HFFc6 (cell line): ENCODE results near the gene AOC3. TPM values are rescaled to one million over a fixed set of nuclear protein-coding genes. Genes with fewer than 3 reads are reported as not detected.

ENCODE experiments used
- DNase-seq: peaks from one replicate; pipeline ENCODE4 v3.0.0-alpha.2; 2018
- H3K27ac Mint-ChIP-seq: 2 replicates; pipeline ENCODE4 v1.8.0; 2020; ENCODE audit warnings: mild to moderate bottlenecking, mixed read lengths
- H3K27me3 Mint-ChIP-seq: 2 replicates; pipeline ENCODE4 v1.8.0; 2021; ENCODE audit warnings: mild to moderate bottlenecking, moderate library complexity, mixed read lengths; ENCODE audit not compliant: insufficient read depth
- H3K36me3 Mint-ChIP-seq: 2 replicates; pipeline ENCODE4 v1.8.0; 2021; ENCODE audit warnings: low read depth, mixed read lengths
- H3K4me1 Mint-ChIP-seq: 2 replicates; pipeline ENCODE4 v1.8.0; 2020; ENCODE audit warnings: low read depth, mixed read lengths
- H3K4me3 Mint-ChIP-seq: 2 replicates; pipeline ENCODE4 v1.8.0; 2020; ENCODE audit warnings: mild to moderate bottlenecking, moderate library complexity, mixed read lengths
- H3K9me3 Mint-ChIP-seq: 2 replicates; pipeline ENCODE4 v1.8.0; 2020; ENCODE audit warnings: mild to moderate bottlenecking, mixed read lengths
- total RNA-seq, 6 experiments: library from RNA; stranded (reverse); fragmentation: NEBNext Ultra II Directional; extraction: Animal tissue kit (Norgen Biotek cat#: 25700); gene quantifications; 2 replicates in 1 of 6; 3 replicates in 5 of 6; pipeline ENCODE4 v1.2.3, GENCODE V29; 2021
- TF ChIP-seq, protein P1 (sequence below): fragments of 200-600 bp; sonication (generic); IDR thresholded peaks from 2 replicates; pipeline ENCODE4 v1.5.0; 2021; ENCODE audit warnings: antibody characterized with exemption, mild to moderate bottlenecking

Gene AOC3
- total RNA-seq, 6 experiments from 2014 or later: 0.05 to 0.14 (median 0.06) TPM; not detected in 2

DNA sequence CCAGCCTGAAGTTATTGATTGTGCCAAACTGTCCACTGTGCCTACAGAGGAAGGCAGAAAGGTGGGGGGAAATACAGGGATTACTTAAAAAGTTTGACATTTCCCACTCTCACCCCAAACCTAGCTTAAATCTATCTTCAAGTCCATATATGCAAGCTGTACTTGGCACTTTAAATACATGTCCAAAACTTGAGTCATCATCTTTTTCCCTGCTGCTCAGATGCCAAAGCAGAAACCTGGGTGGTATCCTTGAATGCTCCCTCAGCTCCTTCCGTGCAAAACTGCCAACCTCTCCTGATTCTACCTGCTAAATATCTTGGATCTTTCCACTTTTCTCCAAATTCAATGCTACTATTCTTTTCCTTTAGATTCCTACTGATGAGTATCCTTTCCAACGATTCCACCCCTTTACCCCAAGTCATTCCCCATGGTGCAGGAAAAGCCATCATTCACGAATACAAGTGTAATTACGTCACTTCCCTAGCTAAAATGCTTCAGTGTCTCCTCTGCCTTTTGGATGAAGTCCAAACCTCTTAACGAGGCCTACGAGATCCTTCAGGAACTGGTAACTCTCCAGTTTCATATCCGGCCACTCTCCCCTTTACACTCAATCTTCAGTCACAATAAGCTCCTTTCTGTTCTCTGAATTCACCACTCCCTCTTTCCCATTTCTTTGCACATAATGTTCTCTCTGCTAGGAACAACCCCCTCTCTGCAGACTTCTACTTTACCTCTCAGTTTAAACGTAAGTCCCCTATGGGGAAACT, 36.2 kb upstream of the AOC3 start:
- TF ChIP-seq, protein P1, sequence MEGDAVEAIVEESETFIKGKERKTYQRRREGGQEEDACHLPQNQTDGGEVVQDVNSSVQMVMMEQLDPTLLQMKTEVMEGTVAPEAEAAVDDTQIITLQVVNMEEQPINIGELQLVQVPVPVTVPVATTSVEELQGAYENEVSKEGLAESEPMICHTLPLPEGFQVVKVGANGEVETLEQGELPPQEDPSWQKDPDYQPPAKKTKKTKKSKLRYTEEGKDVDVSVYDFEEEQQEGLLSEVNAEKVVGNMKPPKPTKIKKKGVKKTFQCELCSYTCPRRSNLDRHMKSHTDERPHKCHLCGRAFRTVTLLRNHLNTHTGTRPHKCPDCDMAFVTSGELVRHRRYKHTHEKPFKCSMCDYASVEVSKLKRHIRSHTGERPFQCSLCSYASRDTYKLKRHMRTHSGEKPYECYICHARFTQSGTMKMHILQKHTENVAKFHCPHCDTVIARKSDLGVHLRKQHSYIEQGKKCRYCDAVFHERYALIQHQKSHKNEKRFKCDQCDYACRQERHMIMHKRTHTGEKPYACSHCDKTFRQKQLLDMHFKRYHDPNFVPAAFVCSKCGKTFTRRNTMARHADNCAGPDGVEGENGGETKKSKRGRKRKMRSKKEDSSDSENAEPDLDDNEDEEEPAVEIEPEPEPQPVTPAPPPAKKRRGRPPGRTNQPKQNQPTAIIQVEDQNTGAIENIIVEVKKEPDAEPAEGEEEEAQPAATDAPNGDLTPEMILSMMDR: no peak
- Mint-ChIP-seq H3K27ac (peak overlapping the region; percentile 78), H3K27me3 (peaks cover 2% of the 10 kb centered on the region; the same call in 1 of the 2 replicates), H3K9me3 (no peaks in the 10 kb centered on the region), H3K4me3 (no peak overlapping the region; the same call in 1 of the 2 replicates), H3K36me3 (peaks cover 61% of the 10 kb centered on the region), H3K4me1 (peaks cover 47% of the 10 kb centered on the region)
- peak; percentile 84 for DNase-seq

DNA sequence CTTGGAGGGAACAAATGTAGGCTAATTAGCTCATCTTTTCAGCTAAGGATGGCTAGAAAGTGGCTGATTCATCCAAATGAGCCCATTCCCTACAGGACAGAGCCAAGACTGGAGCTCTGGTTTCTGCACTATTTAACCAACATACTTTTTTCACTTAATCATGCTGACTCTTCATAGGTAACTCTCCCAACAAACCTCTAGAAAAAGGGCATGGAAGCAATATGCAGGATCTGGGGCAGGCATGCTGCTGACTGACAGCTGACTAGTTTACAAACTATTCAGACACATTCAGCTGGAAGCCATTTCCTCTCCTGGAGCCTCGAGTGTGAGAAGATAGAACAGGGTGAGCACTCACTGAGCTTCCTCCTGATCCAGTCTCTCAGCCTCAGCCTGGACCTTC, 33.1 kb upstream of the AOC3 start:
- Mint-ChIP-seq H3K9me3 (no peaks in the 10 kb centered on the region), H3K36me3 (peaks cover 63% of the 10 kb centered on the region), H3K4me3 (peak overlapping the region; percentile 26; the same call in 1 of the 2 replicates), H3K27me3 (peaks cover 2% of the 10 kb centered on the region; the same call in 1 of the 2 replicates), H3K27ac (peak overlapping the region; percentile 87), H3K4me1 (peaks cover 52% of the 10 kb centered on the region)
- TF ChIP-seq, protein P1: no peak
- DNase-seq: peak; percentile 75

DNA sequence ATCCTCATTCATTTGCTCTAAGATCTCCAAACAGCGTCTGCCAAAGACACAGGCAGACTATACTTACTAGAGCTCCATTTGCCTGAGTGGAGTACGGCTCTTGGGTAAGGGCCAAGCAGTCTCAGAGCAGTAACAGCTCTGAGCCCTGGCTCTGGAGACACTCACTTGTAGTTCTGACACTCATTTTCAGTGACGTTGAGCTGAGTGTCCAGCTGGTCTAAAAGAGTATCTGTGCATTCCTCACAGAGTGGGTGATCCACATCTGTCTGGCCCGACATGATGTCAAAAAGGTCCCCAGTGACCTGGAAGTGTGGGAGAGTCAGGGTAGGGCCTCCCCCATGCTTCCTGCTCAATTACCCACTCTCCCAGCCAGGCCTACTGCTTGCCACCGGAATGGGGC, 32.6 kb upstream of the AOC3 start:
- no peak for DNase-seq
- Mint-ChIP-seq H3K27me3 (peaks cover 2% of the 10 kb centered on the region; the same call in 1 of the 2 replicates), H3K36me3 (peaks cover 62% of the 10 kb centered on the region), H3K9me3 (no peaks in the 10 kb centered on the region), H3K4me3 (peak overlapping the region; percentile 26; the same call in 1 of the 2 replicates), H3K4me1 (peaks cover 55% of the 10 kb centered on the region), H3K27ac (peak overlapping the region; percentile 87)
- TF ChIP-seq, protein P1: no peak

DNA sequence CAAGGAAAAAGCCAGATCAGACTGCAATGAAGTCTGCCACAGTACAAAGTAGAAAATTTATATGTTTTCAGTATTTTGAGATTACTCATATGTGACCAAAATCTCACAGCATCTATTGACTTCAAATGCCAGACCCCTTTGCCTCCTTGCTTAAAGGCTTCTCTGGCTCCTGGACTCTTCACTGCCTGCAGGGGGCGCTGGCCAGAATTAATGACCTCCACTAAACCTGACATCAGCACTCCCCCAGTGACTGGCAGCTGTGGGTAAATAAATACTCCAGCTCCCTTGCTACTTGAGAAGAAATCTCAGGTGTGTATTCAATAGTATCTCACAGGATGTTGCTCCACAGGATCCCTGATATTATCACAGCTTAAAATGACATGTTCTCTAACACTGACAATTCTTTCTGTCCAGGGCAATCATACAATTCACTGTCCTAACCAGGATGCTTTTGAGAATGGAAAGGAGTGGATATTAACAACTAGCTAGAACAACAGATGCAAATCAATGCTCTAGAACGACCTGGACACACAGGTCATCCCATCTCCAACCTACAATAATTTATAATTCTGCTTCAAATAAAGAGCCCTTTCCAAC, 31.0 kb upstream of the AOC3 start:
- peaks cover 54% of the 10 kb centered on the region for H3K36me3 Mint-ChIP-seq
- H3K27ac Mint-ChIP-seq: peak overlapping the region; percentile 55

DNA sequence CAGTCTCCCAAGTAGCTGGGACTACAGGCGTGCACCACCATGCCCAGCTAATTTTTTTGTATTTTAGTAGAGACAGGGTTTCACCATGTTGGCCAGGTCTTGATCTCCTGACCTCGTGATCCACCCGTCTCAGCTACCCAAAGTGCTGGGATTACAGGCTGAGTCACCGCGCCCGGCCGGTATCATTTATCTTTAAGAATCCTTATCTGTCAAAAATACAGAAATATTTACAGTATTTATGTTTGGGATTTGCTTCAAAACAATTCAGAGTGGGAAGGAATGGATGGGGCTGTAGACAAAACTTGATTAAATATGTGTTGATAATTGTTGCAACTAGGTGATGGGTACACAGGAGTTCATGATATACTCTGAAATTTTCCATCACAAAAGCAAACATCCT, 29.8 kb upstream of the AOC3 start:
- H3K27ac Mint-ChIP-seq: no peak overlapping the region
- H3K27me3 Mint-ChIP-seq: no peaks in the 10 kb centered on the region; the same call in 1 of the 2 replicates
- peaks cover 45% of the 10 kb centered on the region for H3K36me3 Mint-ChIP-seq
- TF ChIP-seq, protein P1: no peak
- no peak overlapping the region for H3K4me3 Mint-ChIP-seq
- H3K9me3 Mint-ChIP-seq: no peaks in the 10 kb centered on the region
- H3K4me1 Mint-ChIP-seq: peaks cover 47% of the 10 kb centered on the region
- DNase-seq: no peak

More for the DNA sequence above, 31.0 kb upstream of the AOC3 start:
- peaks cover 2% of the 10 kb centered on the region for H3K27me3 Mint-ChIP-seq
- no peaks in the 10 kb centered on the region for H3K9me3 Mint-ChIP-seq
- H3K4me1 Mint-ChIP-seq: peaks cover 53% of the 10 kb centered on the region
- TF ChIP-seq, protein P1: peak; percentile 91
- H3K4me3 Mint-ChIP-seq: no peak overlapping the region
- DNase-seq: peak; percentile 56
